GM19452 (cell line): ENCODE results near the gene ITPR2.
"Not testable (repeated sequence)": the region's sequence is repeated elsewhere in the genome, so short reads cannot be mapped to it uniquely, and the experiment has no call there.

ENCODE experiments used
- ATAC-seq: cut with Tn5 transposase; IDR thresholded peaks from one replicate; pipeline ENCODE4 v1.9.1; 2021; ENCODE audit not compliant: unreplicated experiment

The ITPR2 gene

DNA sequence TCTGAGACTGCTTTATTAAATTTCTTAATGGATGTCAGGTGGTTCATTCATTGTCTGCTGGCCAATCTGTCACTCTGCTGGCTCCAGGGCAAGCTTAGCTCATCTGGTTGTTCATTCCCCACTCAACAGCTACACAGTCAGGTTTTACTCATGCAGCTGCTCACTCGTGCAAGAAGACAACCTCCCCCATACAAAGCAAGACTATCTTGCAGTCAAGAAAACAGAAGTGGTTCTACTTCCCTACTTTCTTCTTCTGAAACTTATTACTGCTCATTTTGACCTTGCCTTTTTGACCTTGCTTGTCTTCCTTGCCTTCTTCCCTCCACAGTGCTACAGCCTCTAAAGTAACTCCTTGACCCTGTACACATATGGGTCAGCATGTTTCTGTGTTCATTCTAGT lies 359.7 kb downstream of the ITPR2 start:
- peak; percentile 89 for ATAC-seq

DNA sequence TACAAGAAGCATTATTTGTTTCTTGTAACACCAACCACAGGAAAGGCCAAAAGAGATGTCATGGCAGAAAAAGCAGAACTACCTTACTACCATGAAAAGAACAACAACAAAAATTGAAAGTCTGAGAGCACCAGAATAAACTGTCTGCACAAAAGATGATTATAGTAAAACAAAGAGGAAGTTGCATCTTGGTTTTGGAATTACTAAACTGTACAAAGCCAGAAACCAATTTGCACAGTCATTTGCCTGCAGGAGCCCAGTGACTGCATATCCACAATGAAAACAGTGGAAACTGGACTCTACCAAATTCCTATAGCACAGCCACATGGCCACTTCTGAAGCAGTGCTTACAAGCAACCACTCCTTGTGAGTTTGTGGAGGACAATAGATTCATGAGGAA lies 361.4 kb downstream of the ITPR2 start:
- ATAC-seq, result peak; percentile 65

DNA sequence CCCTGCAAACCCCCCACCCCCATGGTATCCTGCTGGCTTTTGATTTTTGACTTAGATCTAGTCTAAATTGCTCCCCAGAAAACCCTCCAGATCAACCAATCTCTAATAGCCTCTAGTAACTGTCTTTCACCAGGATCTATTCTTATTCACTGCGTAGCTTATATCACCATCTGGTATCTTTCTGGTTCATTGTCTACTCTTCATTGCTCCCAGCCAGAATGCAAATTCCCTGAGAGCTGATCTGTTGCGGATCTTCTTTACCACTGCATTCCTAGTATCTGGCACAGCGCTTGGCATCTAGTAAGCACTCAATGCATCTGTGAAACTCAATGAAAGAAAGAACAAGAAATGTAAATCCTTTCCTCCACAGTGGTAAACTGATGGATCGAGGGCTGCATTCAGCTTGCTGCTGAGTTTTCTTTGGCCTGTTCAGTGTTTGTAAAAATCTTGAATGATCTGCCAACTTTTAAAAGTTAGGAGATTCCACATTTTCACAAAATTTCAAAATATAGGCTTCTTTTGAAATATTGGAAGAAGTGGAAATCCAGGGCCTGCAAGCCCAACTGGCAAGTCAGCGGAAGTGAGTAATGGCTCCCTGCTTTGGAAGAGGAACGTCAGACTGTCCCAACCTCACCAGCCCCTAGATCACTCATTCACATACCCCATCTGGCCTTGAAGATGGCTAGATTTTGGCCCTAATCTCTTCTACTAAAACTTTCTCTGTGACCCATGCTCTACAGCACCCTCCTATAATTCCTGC lies 363.4 kb downstream of the ITPR2 start:
- no peak for ATAC-seq

DNA sequence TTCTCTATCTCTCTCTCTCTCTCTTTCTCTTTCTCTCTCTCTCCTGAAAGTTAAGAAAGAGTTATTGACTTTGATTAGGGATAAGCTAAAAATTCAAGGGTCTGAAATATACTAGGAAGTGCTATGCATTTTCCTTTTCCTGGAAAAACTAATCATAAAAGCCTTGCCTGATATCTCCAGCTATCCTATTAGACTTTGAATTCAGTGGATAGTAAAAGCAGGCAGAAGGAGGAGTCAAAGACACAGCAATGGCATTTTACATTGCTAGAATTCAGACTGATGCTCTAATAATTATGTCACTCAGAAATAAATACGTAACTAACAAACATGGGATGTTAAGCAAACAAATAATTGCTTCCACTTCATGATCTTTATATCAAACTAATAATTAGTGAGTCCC lies 365.6 kb downstream of the ITPR2 start:
- no peak for ATAC-seq

DNA sequence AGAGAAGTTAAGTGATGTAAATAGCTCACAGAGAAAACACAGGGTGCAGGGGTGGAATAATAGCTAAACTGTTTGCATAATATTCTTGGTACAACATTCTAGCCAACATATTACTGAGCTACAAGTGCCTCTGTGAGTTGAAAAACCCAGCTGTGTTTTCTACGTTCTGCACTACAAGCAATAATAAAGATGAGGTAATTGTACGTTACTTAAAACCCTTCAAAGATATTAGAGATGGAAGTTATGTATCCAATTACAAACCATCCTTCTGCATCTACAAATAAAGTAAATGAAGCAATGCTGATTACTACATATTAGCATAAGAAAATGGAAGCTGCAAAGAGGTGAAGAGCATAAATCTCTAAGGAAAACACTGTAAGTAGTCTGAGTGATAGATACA lies 366.3 kb downstream of the ITPR2 start:
- ATAC-seq, result no peak

DNA sequence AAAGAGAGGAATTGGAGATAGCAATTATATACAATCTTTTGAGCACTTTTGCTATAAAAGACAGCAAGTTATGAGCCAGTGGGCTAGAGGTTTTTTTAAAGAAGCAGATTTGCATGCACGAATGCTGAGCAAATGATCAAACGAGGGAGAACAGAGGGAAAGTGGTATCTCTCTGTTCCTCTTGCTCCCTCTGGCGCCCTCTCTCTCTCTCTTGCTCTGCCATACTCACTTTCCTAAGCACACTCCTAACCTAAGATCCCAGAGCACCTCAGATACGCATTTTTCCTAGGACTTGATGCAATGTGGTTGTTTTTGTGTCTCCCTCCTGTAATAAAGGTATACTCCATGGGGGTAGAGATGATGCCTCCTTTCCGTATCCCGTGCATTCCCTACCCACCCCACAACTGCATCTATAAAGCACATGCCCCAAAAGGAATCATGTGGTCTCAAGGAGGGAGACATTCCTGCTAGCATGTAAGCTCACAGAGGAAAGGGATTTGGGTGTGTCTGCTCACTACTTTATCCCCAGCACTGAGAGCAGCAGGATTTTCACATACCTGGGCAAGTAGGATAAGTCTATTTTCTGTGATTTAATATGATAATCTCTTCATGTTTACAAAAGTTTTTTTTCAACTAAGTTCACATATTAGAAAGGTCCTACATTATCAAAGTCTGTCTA lies 367.4 kb downstream of the ITPR2 start:
- ATAC-seq, result no peak

DNA sequence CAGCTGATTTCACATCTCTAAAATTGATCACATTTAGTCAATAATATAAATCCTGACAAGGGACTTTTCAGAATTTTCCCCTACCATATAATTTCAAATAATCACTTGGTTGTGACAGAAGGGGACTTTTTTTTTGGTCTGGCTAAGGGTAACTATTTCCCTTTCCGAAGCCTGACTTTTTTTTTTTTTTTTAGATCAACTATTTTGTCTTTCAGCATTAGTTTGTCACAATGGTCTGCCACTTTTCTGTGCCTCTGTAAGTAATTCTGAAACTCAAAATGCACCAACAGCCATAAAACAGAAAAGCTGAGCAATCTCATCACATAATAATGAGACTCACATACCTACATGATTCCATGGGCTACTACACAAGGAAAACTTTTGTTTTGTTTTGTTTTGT lies 371.2 kb downstream of the ITPR2 start:
- ATAC-seq, result no peak

DNA sequence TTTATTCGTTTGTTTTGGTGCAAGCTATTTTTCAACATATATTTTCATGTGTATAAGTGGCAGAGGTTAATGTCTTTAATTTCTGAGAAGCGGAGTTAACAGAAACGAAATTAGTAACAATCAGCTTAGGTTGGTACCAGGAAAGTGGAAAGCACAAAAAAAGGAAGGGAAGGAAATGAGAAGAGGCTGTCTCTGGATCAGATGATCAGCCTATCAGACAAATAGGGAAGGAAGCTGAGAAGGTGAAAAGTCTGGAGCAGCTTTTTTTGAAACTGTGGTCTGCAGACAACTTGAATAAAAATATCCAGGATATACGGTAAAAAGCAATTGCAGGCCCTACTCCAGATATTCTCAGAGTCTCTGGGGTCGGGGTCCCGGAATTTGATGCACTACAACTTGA lies 372.6 kb downstream of the ITPR2 start:
- no peak for ATAC-seq

DNA sequence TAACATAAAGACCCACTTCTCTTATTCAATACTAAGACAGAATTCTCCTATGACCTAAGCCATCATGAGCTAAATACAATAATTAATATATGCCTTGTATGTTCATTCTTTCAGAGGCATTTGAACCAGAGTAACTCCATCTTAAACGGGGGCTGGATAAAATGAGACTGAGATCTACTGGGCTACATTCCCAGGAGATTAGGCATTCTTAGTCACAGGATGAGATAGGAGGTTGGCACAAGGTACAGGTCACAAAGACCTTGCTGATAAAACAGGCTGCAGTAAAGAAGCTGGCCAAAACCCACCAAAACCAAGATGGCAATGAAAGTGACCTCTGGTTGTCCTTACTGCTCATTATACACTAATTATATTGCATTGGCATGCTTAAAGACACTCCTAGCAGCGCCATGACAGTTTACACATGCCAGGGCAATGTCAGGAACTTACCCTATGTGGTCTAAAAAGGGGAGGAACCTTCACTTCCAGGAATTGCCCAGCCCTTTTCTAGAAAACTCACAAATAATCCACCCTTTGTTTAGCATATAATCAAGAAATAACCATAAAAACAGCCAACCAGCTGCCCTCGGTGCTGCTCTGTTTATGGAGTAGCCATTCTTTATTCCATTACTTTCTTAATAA lies 376.9 kb downstream of the ITPR2 start:
- ATAC-seq, result no peak

DNA sequence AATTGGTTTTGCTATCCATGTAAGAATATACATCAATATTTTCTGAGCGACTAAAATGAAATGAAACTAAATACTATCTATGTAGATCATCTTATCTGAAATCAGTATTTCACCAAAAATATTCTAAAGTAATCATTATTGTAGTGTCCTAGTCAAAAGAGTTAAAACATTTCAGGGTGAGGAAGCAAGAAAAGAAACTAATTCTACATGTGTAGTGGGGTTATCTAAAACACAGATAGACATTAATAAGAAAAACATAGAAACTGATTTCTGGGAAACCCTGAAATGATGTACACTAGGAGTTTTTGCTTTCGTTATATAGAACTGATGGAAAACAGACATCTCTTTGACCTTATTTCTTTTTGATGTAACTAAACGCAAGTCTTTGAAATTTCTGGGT lies 379.7 kb downstream of the ITPR2 start:
- ATAC-seq, result no peak

DNA sequence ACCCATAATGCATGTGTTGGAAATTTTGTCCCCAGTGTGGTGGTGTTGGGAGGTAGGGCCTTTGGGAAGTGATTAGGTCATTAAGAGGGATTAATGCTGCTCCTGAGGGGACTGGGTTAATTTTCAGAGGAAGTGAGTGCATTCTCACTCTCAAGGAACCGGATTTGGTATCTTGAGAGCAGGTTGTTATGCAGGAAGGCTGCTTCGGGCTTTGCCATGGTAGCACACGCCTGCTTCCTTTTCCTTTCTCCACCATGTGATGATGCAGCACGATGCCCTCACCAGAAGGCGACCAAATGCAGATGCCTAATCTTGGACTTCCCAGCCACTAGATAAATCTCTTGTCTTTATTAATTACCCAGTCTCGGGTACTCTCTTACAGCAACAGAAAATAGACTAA lies 380.5 kb downstream of the ITPR2 start:
- ATAC-seq, result no peak

DNA sequence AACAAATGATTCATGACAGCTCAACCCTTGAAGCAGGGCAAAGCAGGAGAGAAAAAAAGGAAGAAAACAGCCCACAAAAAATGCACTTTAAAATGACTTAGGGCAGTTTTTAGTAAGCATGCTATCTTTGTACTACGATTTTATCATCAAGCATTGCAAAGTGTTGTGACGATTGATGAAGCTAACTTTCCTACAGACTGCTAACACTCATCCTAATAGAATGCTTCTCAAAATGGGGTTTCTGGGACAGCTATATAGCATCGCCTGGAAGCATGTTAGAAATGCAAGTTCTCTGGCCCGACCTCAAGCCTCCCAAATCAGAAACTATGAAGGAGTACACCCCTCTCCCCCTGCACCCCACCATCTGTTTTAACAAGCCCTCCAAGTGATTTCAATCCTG lies 381.2 kb downstream of the ITPR2 start:
- no peak for ATAC-seq

DNA sequence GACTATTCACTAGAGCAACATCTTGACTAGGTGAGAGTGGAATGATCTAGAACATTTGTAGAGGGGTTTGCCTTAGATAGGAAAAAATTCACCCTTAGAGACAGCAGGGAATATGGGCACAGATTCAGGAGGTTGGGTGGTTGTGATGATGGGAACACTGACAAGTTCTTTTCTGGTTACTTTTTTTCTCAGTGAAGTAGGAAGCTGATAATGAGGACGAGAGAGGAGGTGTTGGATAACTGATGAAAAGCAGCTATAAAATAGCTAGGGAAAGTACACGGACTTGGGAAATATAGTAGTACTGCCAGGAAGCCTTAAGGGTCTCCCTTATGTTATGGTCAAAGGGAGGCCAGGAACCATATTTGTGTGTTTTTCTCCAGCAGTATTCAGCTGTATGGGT lies 387.1 kb downstream of the ITPR2 start:
- no peak for ATAC-seq

DNA sequence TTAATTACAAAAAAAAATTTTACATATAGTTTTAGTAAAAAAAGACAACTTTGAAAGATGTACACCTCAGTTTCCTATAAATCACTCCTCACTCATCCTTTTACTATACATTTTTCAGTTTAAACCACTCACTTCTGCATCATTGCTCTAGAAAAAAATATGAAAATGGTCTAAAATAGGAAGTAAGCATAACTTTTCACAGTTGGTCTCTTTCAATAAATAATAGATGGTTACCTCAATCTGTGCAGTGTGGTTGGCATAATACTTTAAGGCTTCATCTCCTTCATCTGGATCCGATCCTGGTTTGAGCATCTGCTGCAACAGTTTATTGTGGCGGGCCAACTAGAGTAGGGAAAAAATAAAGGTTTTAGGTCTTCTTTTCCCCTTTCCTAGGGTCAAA lies 389.7 kb downstream of the ITPR2 start:
- no peak for ATAC-seq

DNA sequence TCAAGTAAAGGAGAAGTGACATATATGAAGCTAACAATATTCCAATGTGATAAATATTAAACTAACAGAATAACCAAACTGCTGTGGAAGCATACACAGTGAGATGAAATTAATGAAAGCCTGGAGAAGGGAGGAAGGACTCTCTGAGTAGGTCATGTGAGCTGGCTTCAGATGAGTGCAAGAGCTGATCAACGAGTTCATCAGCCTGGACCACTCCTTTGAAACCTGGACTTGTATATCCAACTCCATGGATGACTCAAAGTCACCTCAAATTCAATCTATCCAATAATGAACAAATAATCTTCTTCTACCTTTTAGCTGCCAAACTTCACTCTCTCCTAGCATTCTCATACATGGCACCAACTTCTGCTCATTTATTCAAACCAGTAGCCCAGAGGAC lies 391.6 kb downstream of the ITPR2 start:
- ATAC-seq, result no peak

DNA sequence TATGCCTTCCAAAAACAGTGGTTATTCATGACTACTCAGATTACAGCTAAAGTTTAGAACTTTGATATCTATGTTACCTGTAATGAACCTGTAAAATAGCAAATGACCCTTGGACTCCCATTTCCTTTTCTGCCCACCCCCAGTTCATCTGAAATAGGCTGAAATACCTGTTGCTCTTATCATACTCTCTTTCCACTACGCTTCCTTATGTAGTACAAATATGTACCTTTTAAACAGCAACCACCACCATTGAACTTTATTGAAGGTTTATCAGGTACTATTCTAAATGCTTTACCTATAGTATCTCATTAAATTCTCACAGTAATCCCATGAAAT lies 398.0 kb downstream of the ITPR2 start:
- no peak for ATAC-seq

DNA sequence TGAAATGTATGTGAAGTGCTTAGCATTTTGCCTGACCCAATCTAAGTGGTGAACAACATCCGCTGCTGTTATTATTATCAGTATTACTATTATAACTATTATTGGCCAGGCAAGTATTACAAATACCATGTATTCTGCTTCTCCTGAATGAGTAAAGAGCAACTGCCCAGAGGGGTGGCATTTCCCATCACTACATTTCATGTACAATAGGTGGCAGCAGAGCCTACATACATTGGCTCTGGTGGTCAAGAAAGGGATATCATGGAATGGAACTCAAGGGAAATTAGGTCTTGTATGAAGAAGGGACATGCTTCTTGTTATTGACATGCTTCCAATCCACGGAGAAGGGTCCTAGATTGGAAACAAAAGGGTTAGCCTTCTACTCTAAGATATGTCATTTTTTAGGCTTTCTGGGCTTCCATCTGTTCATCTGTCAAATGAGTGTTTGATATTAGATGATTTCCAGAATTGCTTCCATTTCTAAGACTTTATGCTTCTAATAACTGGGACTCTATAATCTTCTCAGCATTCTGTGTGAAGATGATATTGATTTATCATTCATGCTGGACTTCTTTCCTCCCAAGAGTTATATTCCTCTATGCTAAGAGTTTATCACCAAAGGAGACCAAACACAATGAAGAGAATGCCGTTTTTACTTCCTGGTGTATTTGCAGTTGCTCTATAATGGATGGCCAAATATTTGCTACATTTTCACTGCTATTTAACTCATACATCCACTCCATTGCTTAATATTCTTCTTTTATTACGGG lies 398.5 kb downstream of the ITPR2 start:
- no peak for ATAC-seq

DNA sequence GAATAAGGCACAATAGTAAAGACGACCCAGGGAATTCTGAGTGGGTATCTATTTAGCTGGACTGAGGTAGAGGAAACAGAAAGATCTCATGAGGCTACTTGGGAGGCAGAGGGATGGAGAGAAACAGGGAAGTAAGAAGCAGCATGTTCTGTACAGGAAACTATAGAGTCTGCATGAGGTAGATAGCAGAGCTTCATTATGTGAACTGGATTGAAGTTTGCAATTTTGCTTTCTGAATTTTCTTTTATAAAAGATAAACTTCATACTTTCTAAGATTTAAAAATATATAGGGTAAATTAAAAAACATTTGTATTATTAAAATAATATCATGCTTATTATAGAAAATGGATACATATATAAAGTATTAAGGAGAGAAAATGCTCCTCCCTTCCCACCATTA lies 399.3 kb downstream of the ITPR2 start:
- not testable (repeated sequence) for ATAC-seq

DNA sequence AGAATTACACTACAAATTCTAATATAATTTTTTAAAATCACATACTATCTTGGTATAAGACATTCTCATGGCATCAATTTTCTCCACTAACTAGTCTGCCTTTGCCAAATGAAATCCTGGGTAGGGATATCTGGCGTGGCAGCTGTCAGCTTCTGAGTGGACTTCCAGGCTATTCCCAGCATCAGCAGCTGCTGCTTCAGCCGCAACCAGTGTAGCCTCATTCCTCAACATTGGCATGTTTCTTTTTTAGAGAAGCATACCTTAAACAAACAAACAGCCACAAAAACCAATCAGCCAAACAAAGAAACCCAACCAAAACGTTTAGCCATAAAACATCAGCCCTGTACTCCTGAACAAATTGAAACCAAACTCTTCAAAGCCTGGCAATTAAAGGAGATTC lies 401.8 kb downstream of the ITPR2 start:
- no peak for ATAC-seq

DNA sequence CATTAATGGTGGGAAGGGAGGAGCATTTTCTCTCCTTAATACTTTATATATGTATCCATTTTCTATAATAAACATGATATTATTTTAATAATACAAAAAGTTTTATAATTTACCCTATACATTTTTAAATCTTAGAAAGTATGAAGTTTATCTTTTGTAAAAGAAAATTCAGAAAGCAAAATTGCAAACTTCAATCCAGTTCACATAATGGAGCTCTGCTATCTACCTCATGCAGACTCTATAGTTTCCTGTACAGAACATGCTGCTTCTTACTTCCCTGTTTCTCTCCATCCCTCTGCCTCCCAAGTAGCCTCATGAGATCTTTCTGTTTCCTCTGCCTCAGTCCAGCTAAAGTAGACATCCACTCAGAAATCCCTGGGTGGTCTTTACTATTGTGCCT lies 402.4 kb downstream of the ITPR2 start:
- not testable (repeated sequence) for ATAC-seq

DNA sequence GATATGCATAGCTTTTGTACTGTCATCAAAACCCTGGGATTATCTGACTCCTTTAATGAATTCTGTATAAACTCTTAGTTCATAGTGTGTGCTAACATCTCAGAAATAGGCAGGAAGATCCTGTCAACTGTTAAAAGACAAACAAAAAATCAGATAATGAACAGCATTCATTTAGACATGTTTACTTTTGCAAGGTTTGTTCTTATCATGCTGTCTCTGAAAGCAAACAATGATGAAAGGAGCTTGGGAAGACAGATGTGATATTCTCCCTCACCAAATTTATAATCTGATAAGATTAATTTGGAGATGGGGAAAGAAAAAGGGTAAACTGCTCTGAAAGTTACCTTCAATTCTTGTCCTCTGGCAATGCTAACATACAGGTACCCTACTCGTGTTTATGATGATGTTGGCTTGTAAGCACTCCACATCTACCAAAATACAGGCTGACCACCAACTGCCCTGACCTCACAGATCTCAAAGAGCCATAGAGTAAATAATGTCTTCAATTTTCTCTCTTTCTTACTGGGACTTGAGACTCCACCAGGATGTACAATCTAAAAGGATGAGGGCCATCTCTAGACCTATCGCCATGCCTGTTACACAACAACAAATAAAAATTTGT lies 403.8 kb downstream of the ITPR2 start:
- no peak for ATAC-seq
